NB4 (cell line): ENCODE data around the gene LRRC4C.

Experiments
- POLR2A ChIP-seq: IDR thresholded peaks from 2 replicates; pipeline ENCODE4 v1.6.1; 2011; ENCODE audit warnings: mild to moderate bottlenecking; ENCODE audit not compliant: insufficient read length; ENCODE audit errors: extremely low read depth
- TF ChIP-seq, protein P1 (sequence below): IDR thresholded peaks from one replicate; pipeline ENCODE4 v1.5.1; 2012; ENCODE audit warnings: low read depth, low read length
- TF ChIP-seq, protein P2 (sequence below): IDR thresholded peaks from 2 replicates; pipeline ENCODE4 v1.6.1; 2011; ENCODE audit warnings: low read depth, low read length

DNA sequence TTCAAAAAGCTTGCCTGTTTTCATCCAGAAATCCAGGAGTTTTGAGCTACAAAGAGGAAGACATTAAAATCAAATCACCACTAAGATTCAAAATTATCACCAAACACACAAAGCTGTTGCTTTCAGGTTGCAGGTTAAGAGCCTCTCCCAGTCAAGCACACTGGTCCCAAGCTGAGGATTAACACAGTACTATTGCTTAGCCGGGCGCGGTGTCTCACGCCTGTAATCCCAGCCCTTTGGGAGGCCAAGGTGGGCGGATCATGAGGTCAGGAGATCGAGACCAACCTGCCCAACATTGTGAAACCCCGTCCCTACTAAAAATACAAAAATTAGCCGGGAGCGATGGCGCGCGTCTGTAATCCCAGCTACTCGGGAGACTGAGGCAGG lies 1165.1 kb downstream of the LRRC4C start:
- TF ChIP-seq, protein P1, sequence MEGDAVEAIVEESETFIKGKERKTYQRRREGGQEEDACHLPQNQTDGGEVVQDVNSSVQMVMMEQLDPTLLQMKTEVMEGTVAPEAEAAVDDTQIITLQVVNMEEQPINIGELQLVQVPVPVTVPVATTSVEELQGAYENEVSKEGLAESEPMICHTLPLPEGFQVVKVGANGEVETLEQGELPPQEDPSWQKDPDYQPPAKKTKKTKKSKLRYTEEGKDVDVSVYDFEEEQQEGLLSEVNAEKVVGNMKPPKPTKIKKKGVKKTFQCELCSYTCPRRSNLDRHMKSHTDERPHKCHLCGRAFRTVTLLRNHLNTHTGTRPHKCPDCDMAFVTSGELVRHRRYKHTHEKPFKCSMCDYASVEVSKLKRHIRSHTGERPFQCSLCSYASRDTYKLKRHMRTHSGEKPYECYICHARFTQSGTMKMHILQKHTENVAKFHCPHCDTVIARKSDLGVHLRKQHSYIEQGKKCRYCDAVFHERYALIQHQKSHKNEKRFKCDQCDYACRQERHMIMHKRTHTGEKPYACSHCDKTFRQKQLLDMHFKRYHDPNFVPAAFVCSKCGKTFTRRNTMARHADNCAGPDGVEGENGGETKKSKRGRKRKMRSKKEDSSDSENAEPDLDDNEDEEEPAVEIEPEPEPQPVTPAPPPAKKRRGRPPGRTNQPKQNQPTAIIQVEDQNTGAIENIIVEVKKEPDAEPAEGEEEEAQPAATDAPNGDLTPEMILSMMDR = no peak
- no peak for TF ChIP-seq POLR2A
- TF ChIP-seq, protein P2, sequence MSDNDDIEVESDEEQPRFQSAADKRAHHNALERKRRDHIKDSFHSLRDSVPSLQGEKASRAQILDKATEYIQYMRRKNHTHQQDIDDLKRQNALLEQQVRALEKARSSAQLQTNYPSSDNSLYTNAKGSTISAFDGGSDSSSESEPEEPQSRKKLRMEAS = no peak
